ENCODE results near the gene PAQR5. TPM values are rescaled to one million over a fixed set of nuclear protein-coding genes. Genes with fewer than 3 reads are reported as not detected.

Gene PAQR5
- total RNA-seq, 2 experiments from 2014 or later: not detected

DNA sequence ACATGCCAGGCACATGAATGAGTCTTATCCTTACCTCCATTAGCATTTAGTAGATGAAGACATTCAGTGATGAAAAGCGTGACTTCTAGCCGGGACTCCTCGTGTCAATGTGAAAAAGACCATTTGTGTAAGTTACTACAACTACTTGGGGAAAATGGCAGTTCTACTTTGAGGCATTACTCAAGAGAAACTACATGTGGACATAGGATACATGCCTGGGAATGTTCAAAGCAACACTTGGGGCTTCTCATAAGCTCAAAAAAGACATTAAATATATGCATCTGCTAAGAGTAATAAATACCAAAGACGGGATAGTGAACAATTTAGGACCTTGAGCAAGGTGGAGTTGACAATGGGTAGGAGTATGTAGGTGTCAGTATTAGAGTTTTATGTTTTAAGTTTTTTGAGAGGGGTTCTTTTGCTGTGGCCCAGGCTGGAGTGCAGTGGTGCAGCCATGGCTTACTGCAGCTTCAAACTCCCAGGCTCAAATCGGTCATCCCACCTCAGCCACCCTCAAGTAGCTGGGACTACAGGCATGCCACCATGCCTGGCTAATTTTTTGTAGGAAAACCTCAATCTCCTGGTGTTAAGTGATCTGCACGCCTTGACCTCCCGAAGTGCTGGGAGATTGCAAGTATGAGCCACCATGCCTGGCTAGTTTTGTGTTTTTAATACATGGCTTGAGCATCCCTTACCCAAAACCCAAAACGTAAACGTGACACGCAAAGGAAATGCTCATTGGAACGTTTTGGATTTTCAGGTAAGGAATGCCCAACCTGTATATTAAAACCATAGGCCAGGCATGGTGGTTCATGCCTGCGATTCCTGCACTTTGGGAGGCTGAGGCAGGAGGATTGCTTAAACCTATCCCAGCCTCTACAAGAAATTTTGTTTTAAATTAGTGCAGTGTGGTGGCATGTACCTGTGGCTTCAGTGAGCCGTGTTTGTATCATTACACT is 157.8 kb downstream of the PAQR5 start:
- no peaks in the 10 kb centered on the region for H3K27me3 Mint-ChIP-seq

More for the DNA sequence above, 157.8 kb downstream of the PAQR5 start:
- DNase-seq (no peak), ATAC-seq (ENCODE audit: poor library complexity) (no peak)
- Mint-ChIP-seq H3K27ac (peak overlapping the region; percentile 94), H3K4me1 (ENCODE audit: low read depth) (peaks cover 66% of the 10 kb centered on the region), H3K4me3 (peak overlapping the region; percentile 27), H3K9me3 (no peaks in the 10 kb centered on the region), H3K36me3 (ENCODE audit: low read depth) (peaks cover 56% of the 10 kb centered on the region)
- H3K9me3 ChIP-seq (ENCODE audit: control insufficient read depth in 1 of 2, insufficient read depth in 1 of 2, low read length in 2 of 2): no peaks in the 10 kb centered on the region
- H3K27ac ChIP-seq (ENCODE audit: low read depth in 1 of 2, low read length in 2 of 2): no peak overlapping the region
- no peak overlapping the region for H3K4me3 ChIP-seq (ENCODE audit: low read length)
- TF ChIP-seq, protein P1, sequence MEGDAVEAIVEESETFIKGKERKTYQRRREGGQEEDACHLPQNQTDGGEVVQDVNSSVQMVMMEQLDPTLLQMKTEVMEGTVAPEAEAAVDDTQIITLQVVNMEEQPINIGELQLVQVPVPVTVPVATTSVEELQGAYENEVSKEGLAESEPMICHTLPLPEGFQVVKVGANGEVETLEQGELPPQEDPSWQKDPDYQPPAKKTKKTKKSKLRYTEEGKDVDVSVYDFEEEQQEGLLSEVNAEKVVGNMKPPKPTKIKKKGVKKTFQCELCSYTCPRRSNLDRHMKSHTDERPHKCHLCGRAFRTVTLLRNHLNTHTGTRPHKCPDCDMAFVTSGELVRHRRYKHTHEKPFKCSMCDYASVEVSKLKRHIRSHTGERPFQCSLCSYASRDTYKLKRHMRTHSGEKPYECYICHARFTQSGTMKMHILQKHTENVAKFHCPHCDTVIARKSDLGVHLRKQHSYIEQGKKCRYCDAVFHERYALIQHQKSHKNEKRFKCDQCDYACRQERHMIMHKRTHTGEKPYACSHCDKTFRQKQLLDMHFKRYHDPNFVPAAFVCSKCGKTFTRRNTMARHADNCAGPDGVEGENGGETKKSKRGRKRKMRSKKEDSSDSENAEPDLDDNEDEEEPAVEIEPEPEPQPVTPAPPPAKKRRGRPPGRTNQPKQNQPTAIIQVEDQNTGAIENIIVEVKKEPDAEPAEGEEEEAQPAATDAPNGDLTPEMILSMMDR (IDR thresholded peaks at IDR 0.05): no peak
- intact Hi-C loops (cut with DNase I, micrococcal nuclease): loop anchor here in 1 of 2 experiments (10.0 kb wide), 1 partner anchor 642 kb away; no protein-coding TSS in a partner anchor
- H3K27me3 ChIP-seq (ENCODE audit: control insufficient read depth in 1 of 2, insufficient read depth in 2 of 2, low read length in 2 of 2): no peaks in the 10 kb centered on the region
- POLR2A ChIA-PET: interaction anchor here (5.4 kb wide), 1 partner anchor 11 kb away, joined by 96 read pairs; no protein-coding TSS in a partner anchor
- H3K36me3 ChIP-seq (ENCODE audit: insufficient read depth, low read length): peaks cover 29% of the 10 kb centered on the region
- CTCF ChIA-PET: interaction anchor here (1.6 kb wide), 1 partner anchor 12 kb away, joined by 4 read pairs; no protein-coding TSS in a partner anchor
- peaks cover 40% of the 10 kb centered on the region for H3K4me1 ChIP-seq (ENCODE audit: insufficient read depth, low read length)

Other genes starting within 250 kb of the PAQR5 start
- 1 to 10 TPM; 3.2 TPM for gene GLCE, start 138.3 kb upstream of the PAQR5 start, total RNA-seq
- 1 to 10 TPM in 1 of 2 experiments, under 1 TPM in 1; 0.71 to 1.1 TPM for gene KIF23, start 115.4 kb downstream of the PAQR5 start, total RNA-seq
- gene RPLP1, start 153.9 kb downstream of the PAQR5 start, total RNA-seq: 1,000 to 10,000 TPM; 2,527 to 2,615 TPM

Measured in CD4-positive, alpha-beta T cell (primary cell).